GM12878 (cell line): ENCODE data around the gene TAF9. TPM values are rescaled to one million over a fixed set of nuclear protein-coding genes. Genes with fewer than 3 reads are reported as not detected.

ENCODE experiments used
- ATF7 ChIP-seq: fragments of 450-650 bp; IDR thresholded peaks from 2 replicates; pipeline ENCODE4 v1.6.1; 2016; ENCODE audit warnings: low read depth, mild to moderate bottlenecking
- CBX5 ChIP-seq: sonication (generic); IDR thresholded peaks from 2 replicates; pipeline ENCODE4 v1.6.1; 2016; ENCODE audit warnings: low read depth, moderate library complexity, mild to moderate bottlenecking, inconsistent platforms
- CEBPB ChIP-seq, 2 experiments: fragments of 150-350 bp in 1 of 2; IDR thresholded peaks; 2 replicates each; pipeline ENCODE4 v1.6.1; 2012 to 2014; ENCODE audit warnings: low read depth in 2 of 2, low read length in 2 of 2, borderline replicate concordance in 1 of 2, inconsistent platforms in 1 of 2
- CHD2 ChIP-seq: IDR thresholded peaks from 2 replicates; pipeline ENCODE4 v1.6.1; 2011; ENCODE audit warnings: low read depth, low read length, improper control_type of control experiment, borderline replicate concordance
- CREM ChIP-seq: IDR thresholded peaks from 2 replicates; pipeline ENCODE4 v1.6.1; 2014; ENCODE audit warnings: antibody characterized with exemption, low read depth
- ESRRA ChIP-seq: IDR thresholded peaks from 2 replicates; pipeline ENCODE4 v1.6.1; 2012; ENCODE audit warnings: mild to moderate bottlenecking, low read length, improper control_type of control experiment
- ETV6 ChIP-seq, 2 experiments: fragments of 450-650 bp in 1 of 2; IDR thresholded peaks in 1 of 2; conservative IDR thresholded peaks in 1 of 2; 2 replicates each; pipeline ENCODE4 v1.6.1; 2014; ENCODE audit warnings: antibody characterized with exemption in 1 of 2, borderline replicate concordance in 1 of 2, low read depth in 1 of 2, mild to moderate bottlenecking in 1 of 2, moderate library complexity in 1 of 2
- NR2F1 ChIP-seq: fragments of 450-650 bp; conservative IDR thresholded peaks from 2 replicates; pipeline ENCODE4 v1.6.1; 2017; ENCODE audit warnings: mild to moderate bottlenecking
- POLR2A ChIP-seq: IDR thresholded peaks from 2 replicates; pipeline ENCODE4 v1.6.1; 2011; ENCODE audit warnings: low read depth, mild to moderate bottlenecking, low read length
- RUNX3 ChIP-seq: IDR thresholded peaks from 2 replicates; pipeline ENCODE4 v1.6.1; 2012; ENCODE audit warnings: low read length, inconsistent platforms
- TCF3 ChIP-seq: IDR thresholded peaks from 2 replicates; pipeline ENCODE4 v1.6.1; 2012; ENCODE audit warnings: low read depth, mild to moderate bottlenecking, low read length, borderline replicate concordance; ENCODE audit not compliant: insufficient read depth
- ZNF24 ChIP-seq: fragments of 450-650 bp; IDR thresholded peaks from 2 replicates; pipeline ENCODE4 v1.6.1; 2017; ENCODE audit warnings: antibody characterized with exemption, mild to moderate bottlenecking
- polyA plus RNA-seq, 11 experiments: library from polyadenylated mRNA; depleted of rRNA in 4 of 11; unstranded in 6 of 11; stranded (reverse) in 5 of 11; fragments of >200 nt; fragmentation: Nextera tagmentation in 4 of 11; fragmentation: Illumina TruSeq in 1 of 11; extraction: Ambion mirVana in 4 of 11; extraction: Trizol in 1 of 11; gene quantifications; 1 replicate in 1 of 11; 2 replicates in 10 of 11; pipeline versions ENCODE4 v1.2.1 to v1.2.3, GENCODE V29; 2011 to 2016; ENCODE audit warnings: inconsistent platforms in 2 of 11, missing spikeins in 2 of 11, low read depth in 1 of 11
- total RNA-seq, 4 experiments: library from RNA; depleted of rRNA in 3 of 4; stranded (reverse); fragments of >200 nt in 3 of 4; fragmentation: Illumina TruSeq in 1 of 4; extraction: Trizol in 1 of 4; gene quantifications; 2 replicates each; pipeline versions ENCODE4 v1.2.1 to v1.2.3, GENCODE V29; 2013 to 2021
- TF ChIP-seq, protein P1 (sequence below): IDR thresholded peaks from 2 replicates; pipeline ENCODE4 v1.6.1; 2012; ENCODE audit warnings: low read depth, low read length, improper control_type of control experiment
- TF ChIP-seq, protein P2 (sequence below): fragments of 450-650 bp; IDR thresholded peaks from 2 replicates; pipeline ENCODE4 v1.6.1; 2017; ENCODE audit warnings: mild to moderate bottlenecking
- TF ChIP-seq, protein P3 (sequence below): IDR thresholded peaks from 2 replicates; pipeline ENCODE4 v1.6.1; 2011; ENCODE audit warnings: low read depth, mild to moderate bottlenecking, low read length, moderate library complexity, borderline replicate concordance; ENCODE audit errors: extremely low read depth
- TF ChIP-seq, protein P4 (sequence below): fragments of 150-350 bp; IDR thresholded peaks from 2 replicates; pipeline ENCODE4 v1.6.1; 2016; ENCODE audit warnings: low read depth, low read length
- TF ChIP-seq, protein P5 (sequence below): IDR thresholded peaks from 2 replicates; pipeline ENCODE4 v1.6.1; 2012; ENCODE audit warnings: low read depth, low read length, improper control_type of control experiment
- TF ChIP-seq, protein P6 (sequence below): IDR thresholded peaks from 2 replicates; pipeline ENCODE4 v1.6.1; 2011; ENCODE audit warnings: borderline replicate concordance, low read depth, mild to moderate bottlenecking, moderate library complexity, low read length; ENCODE audit not compliant: insufficient read depth, poor library complexity, severe bottlenecking

TAF9 gene
- total and polyA plus RNA-seq, 10 of the 15 experiments (the other 5 are each of a cell fraction or from before 2014, with no cell fraction given): 64.4 to 318 (median 150) TPM

DNA sequence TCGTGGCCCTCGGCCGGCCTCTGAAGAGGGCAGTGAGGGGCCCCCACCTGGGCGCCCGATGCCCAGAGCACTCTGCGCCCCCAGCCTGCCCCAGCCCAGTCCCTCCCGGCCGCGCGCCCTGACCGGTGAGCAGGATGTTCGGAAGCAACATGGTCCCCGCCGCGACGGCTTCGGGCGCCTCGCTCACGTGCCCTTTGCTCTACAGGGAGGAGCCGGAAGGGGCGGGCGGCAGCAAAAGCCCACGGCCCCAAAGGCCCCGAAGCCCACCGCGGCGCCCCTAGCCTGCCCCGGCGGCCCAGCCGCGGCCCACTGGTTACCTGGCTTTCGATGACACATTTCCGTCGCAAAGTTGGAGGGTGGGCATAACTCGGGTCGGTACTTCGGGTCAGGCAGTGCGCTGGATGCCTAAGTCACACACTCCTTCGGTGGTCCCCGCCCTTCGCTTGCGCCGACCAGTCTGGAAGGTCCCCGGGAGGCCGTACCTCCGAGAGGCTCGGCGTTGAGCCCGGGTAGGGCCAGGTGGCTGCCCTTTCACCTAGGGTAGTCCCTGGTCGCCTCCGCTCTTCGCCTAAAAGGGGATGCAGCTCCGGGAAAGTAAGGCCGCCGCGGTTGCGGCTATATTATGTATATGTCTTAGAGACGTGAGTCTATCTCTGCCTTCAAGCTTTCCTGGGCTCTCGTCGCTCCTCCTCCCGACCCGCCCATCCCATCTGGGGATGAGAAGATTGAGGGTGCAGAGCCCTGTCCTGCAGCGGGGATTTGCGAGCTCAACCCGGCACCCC lies at the start of gene TAF9, which contains the start of the genes AK6 and RAD17 (continued):
- peak; percentile 62 for TF ChIP-seq TCF3
- TF ChIP-seq, protein P1, sequence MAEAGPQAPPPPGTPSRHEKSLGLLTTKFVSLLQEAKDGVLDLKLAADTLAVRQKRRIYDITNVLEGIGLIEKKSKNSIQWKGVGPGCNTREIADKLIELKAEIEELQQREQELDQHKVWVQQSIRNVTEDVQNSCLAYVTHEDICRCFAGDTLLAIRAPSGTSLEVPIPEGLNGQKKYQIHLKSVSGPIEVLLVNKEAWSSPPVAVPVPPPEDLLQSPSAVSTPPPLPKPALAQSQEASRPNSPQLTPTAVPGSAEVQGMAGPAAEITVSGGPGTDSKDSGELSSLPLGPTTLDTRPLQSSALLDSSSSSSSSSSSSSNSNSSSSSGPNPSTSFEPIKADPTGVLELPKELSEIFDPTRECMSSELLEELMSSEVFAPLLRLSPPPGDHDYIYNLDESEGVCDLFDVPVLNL: 0 out of 2 replicates have a peak, but pooled peaks have one; percentile 11
- TF ChIP-seq CBX5: no peak
- TF ChIP-seq, protein P2, sequence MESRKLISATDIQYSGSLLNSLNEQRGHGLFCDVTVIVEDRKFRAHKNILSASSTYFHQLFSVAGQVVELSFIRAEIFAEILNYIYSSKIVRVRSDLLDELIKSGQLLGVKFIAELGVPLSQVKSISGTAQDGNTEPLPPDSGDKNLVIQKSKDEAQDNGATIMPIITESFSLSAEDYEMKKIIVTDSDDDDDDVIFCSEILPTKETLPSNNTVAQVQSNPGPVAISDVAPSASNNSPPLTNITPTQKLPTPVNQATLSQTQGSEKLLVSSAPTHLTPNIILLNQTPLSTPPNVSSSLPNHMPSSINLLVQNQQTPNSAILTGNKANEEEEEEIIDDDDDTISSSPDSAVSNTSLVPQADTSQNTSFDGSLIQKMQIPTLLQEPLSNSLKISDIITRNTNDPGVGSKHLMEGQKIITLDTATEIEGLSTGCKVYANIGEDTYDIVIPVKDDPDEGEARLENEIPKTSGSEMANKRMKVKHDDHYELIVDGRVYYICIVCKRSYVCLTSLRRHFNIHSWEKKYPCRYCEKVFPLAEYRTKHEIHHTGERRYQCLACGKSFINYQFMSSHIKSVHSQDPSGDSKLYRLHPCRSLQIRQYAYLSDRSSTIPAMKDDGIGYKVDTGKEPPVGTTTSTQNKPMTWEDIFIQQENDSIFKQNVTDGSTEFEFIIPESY: no peak
- TF ChIP-seq ETV6 (conservative IDR thresholded peaks at IDR 0.05 in 1 of 2, IDR thresholded peaks at IDR 0.05 in 1 of 2; ENCODE audit: borderline replicate concordance in 1 of 2, low read depth in 1 of 2): no peak
- TF ChIP-seq RUNX3: peak; percentile 53
- TF ChIP-seq, protein P3, sequence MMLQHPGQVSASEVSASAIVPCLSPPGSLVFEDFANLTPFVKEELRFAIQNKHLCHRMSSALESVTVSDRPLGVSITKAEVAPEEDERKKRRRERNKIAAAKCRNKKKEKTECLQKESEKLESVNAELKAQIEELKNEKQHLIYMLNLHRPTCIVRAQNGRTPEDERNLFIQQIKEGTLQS: peak; percentile 49; the same call in 1 of the 2 replicates
- TF ChIP-seq, protein P4, sequence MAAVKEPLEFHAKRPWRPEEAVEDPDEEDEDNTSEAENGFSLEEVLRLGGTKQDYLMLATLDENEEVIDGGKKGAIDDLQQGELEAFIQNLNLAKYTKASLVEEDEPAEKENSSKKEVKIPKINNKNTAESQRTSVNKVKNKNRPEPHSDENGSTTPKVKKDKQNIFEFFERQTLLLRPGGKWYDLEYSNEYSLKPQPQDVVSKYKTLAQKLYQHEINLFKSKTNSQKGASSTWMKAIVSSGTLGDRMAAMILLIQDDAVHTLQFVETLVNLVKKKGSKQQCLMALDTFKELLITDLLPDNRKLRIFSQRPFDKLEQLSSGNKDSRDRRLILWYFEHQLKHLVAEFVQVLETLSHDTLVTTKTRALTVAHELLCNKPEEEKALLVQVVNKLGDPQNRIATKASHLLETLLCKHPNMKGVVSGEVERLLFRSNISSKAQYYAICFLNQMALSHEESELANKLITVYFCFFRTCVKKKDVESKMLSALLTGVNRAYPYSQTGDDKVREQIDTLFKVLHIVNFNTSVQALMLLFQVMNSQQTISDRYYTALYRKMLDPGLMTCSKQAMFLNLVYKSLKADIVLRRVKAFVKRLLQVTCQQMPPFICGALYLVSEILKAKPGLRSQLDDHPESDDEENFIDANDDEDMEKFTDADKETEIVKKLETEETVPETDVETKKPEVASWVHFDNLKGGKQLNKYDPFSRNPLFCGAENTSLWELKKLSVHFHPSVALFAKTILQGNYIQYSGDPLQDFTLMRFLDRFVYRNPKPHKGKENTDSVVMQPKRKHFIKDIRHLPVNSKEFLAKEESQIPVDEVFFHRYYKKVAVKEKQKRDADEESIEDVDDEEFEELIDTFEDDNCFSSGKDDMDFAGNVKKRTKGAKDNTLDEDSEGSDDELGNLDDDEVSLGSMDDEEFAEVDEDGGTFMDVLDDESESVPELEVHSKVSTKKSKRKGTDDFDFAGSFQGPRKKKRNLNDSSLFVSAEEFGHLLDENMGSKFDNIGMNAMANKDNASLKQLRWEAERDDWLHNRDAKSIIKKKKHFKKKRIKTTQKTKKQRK: no peak
- TF ChIP-seq, protein P5, sequence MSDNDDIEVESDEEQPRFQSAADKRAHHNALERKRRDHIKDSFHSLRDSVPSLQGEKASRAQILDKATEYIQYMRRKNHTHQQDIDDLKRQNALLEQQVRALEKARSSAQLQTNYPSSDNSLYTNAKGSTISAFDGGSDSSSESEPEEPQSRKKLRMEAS: peak; percentile 92
- TF ChIP-seq, protein P6, sequence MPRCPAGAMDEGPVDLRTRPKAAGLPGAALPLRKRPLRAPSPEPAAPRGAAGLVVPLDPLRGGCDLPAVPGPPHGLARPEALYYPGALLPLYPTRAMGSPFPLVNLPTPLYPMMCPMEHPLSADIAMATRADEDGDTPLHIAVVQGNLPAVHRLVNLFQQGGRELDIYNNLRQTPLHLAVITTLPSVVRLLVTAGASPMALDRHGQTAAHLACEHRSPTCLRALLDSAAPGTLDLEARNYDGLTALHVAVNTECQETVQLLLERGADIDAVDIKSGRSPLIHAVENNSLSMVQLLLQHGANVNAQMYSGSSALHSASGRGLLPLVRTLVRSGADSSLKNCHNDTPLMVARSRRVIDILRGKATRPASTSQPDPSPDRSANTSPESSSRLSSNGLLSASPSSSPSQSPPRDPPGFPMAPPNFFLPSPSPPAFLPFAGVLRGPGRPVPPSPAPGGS: no peak
- TF ChIP-seq ESRRA: no peak
- TF ChIP-seq ATF7: no peak; the same call in 1 of the 2 replicates
- peak; percentile 66; the same call in 1 of the 2 replicates for TF ChIP-seq CHD2
- no peak for TF ChIP-seq CEBPB (IDR thresholded peaks at IDR 0.05; ENCODE audit: borderline replicate concordance in 1 of 2, low read depth in 2 of 2, low read length in 2 of 2)
- TF ChIP-seq NR2F1: peak; percentile 88
- no peak; the same call in 1 of the 2 replicates for TF ChIP-seq ZNF24
- peak; percentile 90 for TF ChIP-seq POLR2A
- TF ChIP-seq CREM: peak; percentile 84
